ENCODE results near the gene GALNT18.

The GALNT18 gene

GRCh38 chr11:11624926-11625325, 3.1 kb upstream of the GALNT18 start:
- no peak for DNase-seq (ENCODE audit: low read depth in 1 of 2, low spot score in 1 of 2)

GRCh38 chr11:11624204-11624603, 2.4 kb upstream of the GALNT18 start:
- no peak for DNase-seq (ENCODE audit: low read depth in 1 of 2, low spot score in 1 of 2)

GRCh38 chr11:11622772-11623171, 967 bp upstream of the GALNT18 start:
- DNase-seq (ENCODE audit: low read depth in 1 of 2, low spot score in 1 of 2), result no peak

- no peak for DNase-seq (ENCODE audit: low read depth in 1 of 2, low spot score in 1 of 2)
These were observed 518 bp upstream of the GALNT18 start for GRCh38 chr11:11622340-11622706.

GRCh38 chr11:11620921-11621572, 758 bp downstream of the GALNT18 start:
- DNase-seq (ENCODE audit: low read depth in 1 of 2, low spot score in 1 of 2), result no peak

GRCh38 chr11:11620173-11620920, 1.5 kb downstream of the GALNT18 start:
- DNase-seq (ENCODE audit: low read depth in 1 of 2, low spot score in 1 of 2), result no peak

- no peak for DNase-seq (ENCODE audit: low read depth in 1 of 2, low spot score in 1 of 2)
These were observed 2.8 kb downstream of the GALNT18 start for GRCh38 chr11:11618973-11619435.

GRCh38 chr11:11615086-11615485, 6.7 kb downstream of the GALNT18 start:
- DNase-seq (ENCODE audit: low read depth in 1 of 2, low spot score in 1 of 2), result no peak

GRCh38 chr11:11612439-11612838, 9.4 kb downstream of the GALNT18 start:
- no peak for DNase-seq (ENCODE audit: low read depth in 1 of 2, low spot score in 1 of 2)

- DNase-seq (ENCODE audit: low read depth in 1 of 2, low spot score in 1 of 2), result no peak
These were observed 10.4 kb downstream of the GALNT18 start for GRCh38 chr11:11611381-11611780.

GRCh38 chr11:11608783-11609232, 13.0 kb downstream of the GALNT18 start:
- DNase-seq (ENCODE audit: low read depth in 1 of 2, low spot score in 1 of 2), result no peak

- no peak for DNase-seq (ENCODE audit: low read depth in 1 of 2, low spot score in 1 of 2)
These were observed 14.0 kb downstream of the GALNT18 start for GRCh38 chr11:11607772-11608171.

GRCh38 chr11:11605821-11606450, 15.9 kb downstream of the GALNT18 start:
- DNase-seq (ENCODE audit: low read depth in 1 of 2, low spot score in 1 of 2), result no peak

GRCh38 chr11:11605181-11605580, 16.6 kb downstream of the GALNT18 start:
- no peak for DNase-seq (ENCODE audit: low read depth in 1 of 2, low spot score in 1 of 2)

GRCh38 chr11:11604370-11604990, 17.3 kb downstream of the GALNT18 start:
- DNase-seq (ENCODE audit: low read depth in 1 of 2, low spot score in 1 of 2), result no peak

- no peak for DNase-seq (ENCODE audit: low read depth in 1 of 2, low spot score in 1 of 2)
These were observed 19.8 kb downstream of the GALNT18 start for GRCh38 chr11:11602011-11602410.

- DNase-seq (ENCODE audit: low read depth in 1 of 2, low spot score in 1 of 2), result no peak
These were observed 21.5 kb downstream of the GALNT18 start for GRCh38 chr11:11600288-11600687.

- no peak for DNase-seq (ENCODE audit: low read depth in 1 of 2, low spot score in 1 of 2)
These were observed 23.6 kb downstream of the GALNT18 start for GRCh38 chr11:11598243-11598642.

GRCh38 chr11:11594162-11594561, 27.6 kb downstream of the GALNT18 start:
- DNase-seq (ENCODE audit: low read depth in 1 of 2, low spot score in 1 of 2), result no peak

GRCh38 chr11:11592146-11592684, 29.6 kb downstream of the GALNT18 start:
- no peak for DNase-seq (ENCODE audit: low read depth in 1 of 2, low spot score in 1 of 2)

GRCh38 chr11:11589437-11589836, 32.4 kb downstream of the GALNT18 start:
- no peak for DNase-seq (ENCODE audit: low read depth in 1 of 2, low spot score in 1 of 2)

Data from activated CD4-positive, alpha-beta T cell treated with anti-CD3 and anti-CD28 coated beads, Interleukin-2, amount 50 U/mL, for 24 hours (primary cell).